PC-9 (cell line): ENCODE results near the gene MTHFD1.

Experiments used
- EZH2 ChIP-seq: fragments of 200-600 bp; sonication (generic); IDR thresholded peaks from 2 replicates; pipeline ENCODE4 v1.8.0; 2017; ENCODE audit warnings: antibody characterized with exemption, low read depth
- TF ChIP-seq, protein P1 (sequence below): fragments of 200-600 bp; sonication (generic); conservative IDR thresholded peaks from 2 replicates; pipeline ENCODE4 v1.6.1; 2017; ENCODE audit warnings: mixed run types, antibody characterized with exemption, mild to moderate bottlenecking, moderate library complexity

DNA sequence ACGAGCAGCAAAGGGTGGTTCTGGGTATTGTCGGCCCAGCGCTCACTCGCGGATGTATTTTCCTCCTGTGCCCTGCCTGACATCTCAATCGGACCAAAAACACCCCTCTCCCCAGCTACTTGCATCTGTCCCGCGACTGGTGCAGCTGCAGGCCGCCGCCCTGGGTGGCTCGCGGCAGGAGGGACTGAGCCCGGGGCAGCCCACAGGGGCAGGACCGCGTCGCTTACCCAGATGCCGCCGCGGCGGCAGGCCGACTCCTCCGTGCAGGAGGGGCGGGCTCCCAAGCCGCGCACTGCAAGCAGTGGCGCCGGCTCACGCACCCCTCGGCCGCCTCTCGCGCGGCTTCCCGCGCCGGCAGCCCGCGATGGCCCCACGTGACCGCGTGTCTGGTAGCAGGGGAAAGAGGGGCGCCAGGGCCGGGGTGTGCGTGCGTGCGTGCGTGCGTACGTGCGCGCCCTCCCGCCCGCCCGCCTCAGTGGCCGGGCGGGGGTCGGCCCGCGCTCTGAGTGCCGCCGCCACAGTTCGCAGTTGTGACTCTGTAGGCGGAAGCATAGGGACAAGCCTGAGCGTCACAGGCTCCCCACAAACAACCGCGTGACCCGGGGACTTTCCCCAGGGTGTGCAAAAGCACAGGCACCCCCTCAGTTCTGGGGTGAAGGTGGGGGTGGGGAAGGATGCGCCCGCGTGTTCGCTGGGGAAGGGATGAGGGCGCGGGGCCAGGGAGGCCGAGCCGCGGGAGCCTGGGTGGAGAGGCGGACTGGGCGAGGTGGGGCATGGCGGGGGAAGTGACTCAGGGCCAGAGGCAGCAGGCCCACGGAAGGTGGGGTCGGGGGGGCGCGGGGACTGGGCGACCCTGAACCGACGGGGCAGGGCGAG, 115.5 kb downstream of the MTHFD1 start, which contains the start of gene ZBTB25:
- TF ChIP-seq, protein P1, sequence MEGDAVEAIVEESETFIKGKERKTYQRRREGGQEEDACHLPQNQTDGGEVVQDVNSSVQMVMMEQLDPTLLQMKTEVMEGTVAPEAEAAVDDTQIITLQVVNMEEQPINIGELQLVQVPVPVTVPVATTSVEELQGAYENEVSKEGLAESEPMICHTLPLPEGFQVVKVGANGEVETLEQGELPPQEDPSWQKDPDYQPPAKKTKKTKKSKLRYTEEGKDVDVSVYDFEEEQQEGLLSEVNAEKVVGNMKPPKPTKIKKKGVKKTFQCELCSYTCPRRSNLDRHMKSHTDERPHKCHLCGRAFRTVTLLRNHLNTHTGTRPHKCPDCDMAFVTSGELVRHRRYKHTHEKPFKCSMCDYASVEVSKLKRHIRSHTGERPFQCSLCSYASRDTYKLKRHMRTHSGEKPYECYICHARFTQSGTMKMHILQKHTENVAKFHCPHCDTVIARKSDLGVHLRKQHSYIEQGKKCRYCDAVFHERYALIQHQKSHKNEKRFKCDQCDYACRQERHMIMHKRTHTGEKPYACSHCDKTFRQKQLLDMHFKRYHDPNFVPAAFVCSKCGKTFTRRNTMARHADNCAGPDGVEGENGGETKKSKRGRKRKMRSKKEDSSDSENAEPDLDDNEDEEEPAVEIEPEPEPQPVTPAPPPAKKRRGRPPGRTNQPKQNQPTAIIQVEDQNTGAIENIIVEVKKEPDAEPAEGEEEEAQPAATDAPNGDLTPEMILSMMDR, result no peak
- TF ChIP-seq EZH2, result no peak
